ENCODE data around the gene PITPNC1.

- TF ChIP-seq TCF7L2 (IDR thresholded peaks at IDR 0.05; ENCODE audit: low read depth, low read length) (no peak), CTCF (IDR thresholded peaks at IDR 0.05) (no peak)
Observed at GRCh38 chr17:67606896-67607604, 230.0 kb downstream of the PITPNC1 start.

Measured in Panc1 (cell line).